Colonic mucosa (tissue), 4 donors: ENCODE data around the gene RAPGEF4. TPM values are rescaled to one million over a fixed set of nuclear protein-coding genes. Genes with fewer than 3 reads are reported as not detected.

Experiments used
- DNase-seq: peaks from one replicate; pipeline ENCODE4 v3.0.0-alpha.2; 2020
- H3K27ac ChIP-seq: fragments of 200-600 bp; one replicate; pipeline ENCODE4 v1.8.0; 2021
- H3K27me3 ChIP-seq: fragments of 200-600 bp; one replicate; pipeline ENCODE4 v1.8.0; 2021
- H3K36me3 ChIP-seq: fragments of 200-600 bp; one replicate; pipeline ENCODE4 v1.8.0; 2021
- H3K4me1 ChIP-seq: fragments of 200-600 bp; one replicate; pipeline ENCODE4 v1.8.0; 2021; ENCODE audit warnings: mild to moderate bottlenecking
- H3K4me3 ChIP-seq: fragments of 200-600 bp; one replicate; pipeline ENCODE4 v1.8.0; 2021
- H3K9ac ChIP-seq, 2 donors: one replicate each; pipeline ENCODE4 v1.7.0; 2013; ENCODE audit warnings: control low read depth in 2 of 2, low read depth in 2 of 2, low read length in 2 of 2
- H3K9me3 ChIP-seq: fragments of 200-600 bp; one replicate; pipeline ENCODE4 v1.8.0; 2021
- intact Hi-C: fragments of 100-400 bp; cut with DNase I; formaldehyde crosslinking; loops from one replicate; pipeline ENCODE4 v1.14.1; 2022
- total RNA-seq, 2 donors: library from RNA; stranded (reverse); fragmentation: NEBNext Ultra II Directional in 1 of 2; extraction: Animal tissue kit (Norgen Biotek cat#: 25700) in 1 of 2; gene quantifications; one replicate each; pipeline ENCODE4 v1.2.1, GENCODE V29; 2021
- TF ChIP-seq, protein P1 (sequence below): fragments of 200-600 bp; IDR thresholded peaks from one replicate; pipeline ENCODE4 v1.8.0; 2022; ENCODE audit warnings: antibody characterized with exemption, mild to moderate bottlenecking
- donor health status: healthy.
- donor health status: DM: no; HTN: no; CAD: no.
- donor health status: DM: no; HTN: no; CAD: no.

RAPGEF4 gene
- total RNA-seq, 2 donors from 2014 or later = 1.3 to 1.5 TPM

DNA sequence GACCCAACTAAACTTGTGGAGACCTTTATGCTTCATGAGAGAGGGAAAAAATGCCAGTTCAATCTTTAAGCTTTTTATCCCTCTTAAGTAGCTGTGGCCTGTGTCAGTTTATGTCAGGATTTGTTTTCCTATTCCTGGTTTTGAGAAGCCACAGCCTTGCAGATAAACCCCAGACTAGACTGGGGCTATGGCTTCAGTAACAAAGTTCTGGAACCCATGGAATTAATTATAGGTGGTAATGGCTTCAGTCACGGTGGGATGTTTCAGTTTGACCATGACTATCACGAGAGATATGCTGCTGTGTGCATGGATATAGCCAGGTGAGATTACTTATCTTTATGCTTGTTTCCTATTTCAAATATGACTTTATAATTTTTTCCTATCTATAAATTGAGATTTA, 134.8 kb downstream of the RAPGEF4 start:
- DNase-seq = no peak
- Histone ChIP-seq H3K27ac (no peak overlapping the region), H3K9me3 (no peaks in the 10 kb centered on the region), H3K4me3 (no peak overlapping the region), H3K36me3 (no peaks in the 10 kb centered on the region), H3K9ac (no peak overlapping the region), H3K4me1 (no peaks in the 10 kb centered on the region), H3K27me3 (no peaks in the 10 kb centered on the region)
- intact Hi-C loops = no loop called here
- TF ChIP-seq, protein P1, sequence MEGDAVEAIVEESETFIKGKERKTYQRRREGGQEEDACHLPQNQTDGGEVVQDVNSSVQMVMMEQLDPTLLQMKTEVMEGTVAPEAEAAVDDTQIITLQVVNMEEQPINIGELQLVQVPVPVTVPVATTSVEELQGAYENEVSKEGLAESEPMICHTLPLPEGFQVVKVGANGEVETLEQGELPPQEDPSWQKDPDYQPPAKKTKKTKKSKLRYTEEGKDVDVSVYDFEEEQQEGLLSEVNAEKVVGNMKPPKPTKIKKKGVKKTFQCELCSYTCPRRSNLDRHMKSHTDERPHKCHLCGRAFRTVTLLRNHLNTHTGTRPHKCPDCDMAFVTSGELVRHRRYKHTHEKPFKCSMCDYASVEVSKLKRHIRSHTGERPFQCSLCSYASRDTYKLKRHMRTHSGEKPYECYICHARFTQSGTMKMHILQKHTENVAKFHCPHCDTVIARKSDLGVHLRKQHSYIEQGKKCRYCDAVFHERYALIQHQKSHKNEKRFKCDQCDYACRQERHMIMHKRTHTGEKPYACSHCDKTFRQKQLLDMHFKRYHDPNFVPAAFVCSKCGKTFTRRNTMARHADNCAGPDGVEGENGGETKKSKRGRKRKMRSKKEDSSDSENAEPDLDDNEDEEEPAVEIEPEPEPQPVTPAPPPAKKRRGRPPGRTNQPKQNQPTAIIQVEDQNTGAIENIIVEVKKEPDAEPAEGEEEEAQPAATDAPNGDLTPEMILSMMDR = no peak

DNA sequence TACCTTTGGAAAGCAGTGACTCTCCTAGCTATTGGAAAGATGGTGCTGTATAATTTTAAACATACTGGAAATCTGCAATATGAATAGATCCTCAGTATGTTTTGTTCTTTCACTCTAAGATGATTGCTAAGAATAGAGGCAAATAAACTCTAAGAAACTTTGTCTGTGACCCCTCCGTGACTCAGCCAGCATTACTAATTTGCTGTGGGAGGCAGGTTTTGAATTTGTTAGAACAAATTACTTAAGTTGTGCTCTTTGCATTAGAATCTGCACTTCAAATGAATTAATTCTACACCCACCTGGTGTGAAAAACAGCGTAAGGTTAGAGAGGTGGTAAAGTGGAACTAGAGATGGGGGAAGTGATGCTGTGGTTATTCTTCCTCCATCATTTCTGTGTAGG, 142.2 kb downstream of the RAPGEF4 start:
- no peaks in the 10 kb centered on the region for H3K4me1 ChIP-seq
- intact Hi-C loops = no loop called here
- H3K9me3 ChIP-seq = no peaks in the 10 kb centered on the region
- H3K27ac ChIP-seq = no peak overlapping the region
- DNase-seq = no peak
- TF ChIP-seq, protein P1 = no peak
- no peaks in the 10 kb centered on the region for H3K27me3 ChIP-seq
- H3K4me3 ChIP-seq = no peak overlapping the region
- H3K36me3 ChIP-seq = no peaks in the 10 kb centered on the region
- H3K9ac ChIP-seq = no peak overlapping the region

DNA sequence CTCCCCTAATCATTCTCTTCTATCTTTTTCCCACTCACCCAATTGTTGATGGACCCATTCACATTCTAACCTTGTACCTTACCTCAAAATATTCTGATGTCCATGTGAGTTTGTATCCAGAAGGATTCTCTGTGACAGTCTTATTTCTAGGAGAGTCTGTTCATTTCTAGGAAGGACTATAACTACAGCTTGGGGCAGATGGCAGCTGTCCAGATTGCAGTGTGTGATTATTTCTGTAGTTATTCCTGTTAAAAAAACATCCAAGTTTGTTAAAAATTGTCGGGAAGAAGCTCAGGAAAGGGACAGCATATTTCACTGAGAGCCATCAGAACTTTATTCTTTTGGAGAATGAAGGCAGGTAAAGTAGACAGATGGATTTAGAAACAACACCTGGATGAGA, 142.6 kb downstream of the RAPGEF4 start:
- Histone ChIP-seq H3K4me3 (no peak overlapping the region), H3K36me3 (no peaks in the 10 kb centered on the region), H3K9me3 (no peaks in the 10 kb centered on the region), H3K27ac (no peak overlapping the region), H3K4me1 (no peaks in the 10 kb centered on the region), H3K9ac (no peak overlapping the region), H3K27me3 (no peaks in the 10 kb centered on the region)
- TF ChIP-seq, protein P1 = no peak
- DNase-seq = no peak
- intact Hi-C loops = no loop called here

DNA sequence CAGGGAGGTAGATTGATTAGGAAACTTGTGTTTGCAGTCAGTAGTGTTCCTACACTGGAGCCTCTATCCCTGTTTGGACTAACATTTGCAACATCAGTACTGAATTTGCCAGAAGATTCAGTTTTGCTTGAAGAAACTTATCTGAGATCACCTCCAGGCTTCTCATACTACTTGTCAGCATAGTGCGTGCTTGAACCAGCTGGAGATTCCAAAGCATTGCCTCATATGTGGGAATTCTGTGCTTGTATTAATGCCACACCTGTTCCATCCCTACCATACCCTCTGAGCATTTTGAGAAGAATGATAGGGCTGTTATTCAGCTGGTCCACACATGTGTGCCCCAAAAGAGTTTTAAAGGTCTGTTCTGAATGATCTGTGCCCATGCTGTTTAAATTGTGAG, 148.7 kb downstream of the RAPGEF4 start:
- TF ChIP-seq, protein P1 = no peak
- Histone ChIP-seq H3K4me1 (no peaks in the 10 kb centered on the region), H3K27me3 (no peaks in the 10 kb centered on the region), H3K27ac (no peak overlapping the region), H3K36me3 (no peaks in the 10 kb centered on the region), H3K9me3 (no peaks in the 10 kb centered on the region), H3K9ac (no peak overlapping the region), H3K4me3 (no peak overlapping the region)
- no peak for DNase-seq
- intact Hi-C loops = no loop called here

DNA sequence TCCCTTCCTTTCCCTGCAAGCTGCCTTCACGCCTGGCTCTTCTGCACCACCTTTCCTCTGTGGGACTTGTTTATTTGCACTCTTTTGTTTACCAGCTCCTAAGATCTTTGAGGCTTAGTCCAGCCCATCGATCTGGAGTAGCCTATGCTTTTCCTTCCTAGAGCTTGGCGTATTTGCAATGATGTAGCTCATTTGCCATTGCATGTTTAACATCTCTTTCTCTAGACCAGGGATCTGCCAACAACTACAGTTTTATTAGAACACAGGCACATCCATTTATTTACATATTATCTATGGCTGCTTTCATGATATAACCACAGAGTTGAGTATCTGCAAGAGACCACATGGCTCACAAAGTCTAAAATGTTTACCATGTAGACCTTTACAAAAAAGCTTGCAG, 150.4 kb downstream of the RAPGEF4 start:
- no peaks in the 10 kb centered on the region for H3K9me3 ChIP-seq
- intact Hi-C loops = no loop called here
- H3K36me3 ChIP-seq = no peaks in the 10 kb centered on the region
- DNase-seq = no peak
- H3K9ac ChIP-seq = no peak overlapping the region
- no peaks in the 10 kb centered on the region for H3K4me1 ChIP-seq
- H3K27ac ChIP-seq = no peak overlapping the region
- TF ChIP-seq, protein P1 = no peak
- H3K27me3 ChIP-seq = no peaks in the 10 kb centered on the region
- H3K4me3 ChIP-seq = no peak overlapping the region

DNA sequence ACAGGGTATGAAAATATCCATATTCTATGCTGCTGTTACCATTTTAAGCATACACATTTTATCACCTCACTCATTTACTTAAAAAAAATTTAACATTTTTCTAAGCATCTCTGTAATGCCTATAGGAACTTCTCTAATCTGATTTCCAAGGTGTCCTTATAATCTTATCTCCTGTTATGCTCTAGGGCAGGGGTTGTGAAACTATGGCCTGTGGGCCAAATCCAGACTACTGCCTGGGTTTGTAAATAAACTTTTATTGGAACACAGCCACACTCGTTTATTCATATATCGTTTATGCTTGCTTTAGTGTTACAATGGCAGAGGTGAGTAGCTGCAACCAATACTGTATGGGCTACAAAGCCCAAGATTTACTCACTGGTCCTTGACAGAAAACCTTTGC, 151.6 kb downstream of the RAPGEF4 start:
- intact Hi-C loops = no loop called here
- Histone ChIP-seq H3K4me3 (no peak overlapping the region), H3K36me3 (no peaks in the 10 kb centered on the region), H3K4me1 (no peaks in the 10 kb centered on the region), H3K27ac (no peak overlapping the region), H3K9ac (no peak overlapping the region), H3K27me3 (no peaks in the 10 kb centered on the region), H3K9me3 (no peaks in the 10 kb centered on the region)
- DNase-seq = no peak
- TF ChIP-seq, protein P1 = no peak
